ENCODE results near the gene GUCY1A1.

GUCY1A1 gene

GRCh38 chr4:155738548-155738947 is 71.9 kb downstream of the GUCY1A1 start:
- DNase-seq (ENCODE audit: low read depth, low spot score) = peak; percentile 53
- in situ Hi-C loops (cut with HindIII; ENCODE audit: low sequenced_read_pairs) = no loop called here
- H3K4me3 ChIP-seq (ENCODE audit: low read depth, low read length) = no peak overlapping the region
- TF ChIP-seq, protein P1, sequence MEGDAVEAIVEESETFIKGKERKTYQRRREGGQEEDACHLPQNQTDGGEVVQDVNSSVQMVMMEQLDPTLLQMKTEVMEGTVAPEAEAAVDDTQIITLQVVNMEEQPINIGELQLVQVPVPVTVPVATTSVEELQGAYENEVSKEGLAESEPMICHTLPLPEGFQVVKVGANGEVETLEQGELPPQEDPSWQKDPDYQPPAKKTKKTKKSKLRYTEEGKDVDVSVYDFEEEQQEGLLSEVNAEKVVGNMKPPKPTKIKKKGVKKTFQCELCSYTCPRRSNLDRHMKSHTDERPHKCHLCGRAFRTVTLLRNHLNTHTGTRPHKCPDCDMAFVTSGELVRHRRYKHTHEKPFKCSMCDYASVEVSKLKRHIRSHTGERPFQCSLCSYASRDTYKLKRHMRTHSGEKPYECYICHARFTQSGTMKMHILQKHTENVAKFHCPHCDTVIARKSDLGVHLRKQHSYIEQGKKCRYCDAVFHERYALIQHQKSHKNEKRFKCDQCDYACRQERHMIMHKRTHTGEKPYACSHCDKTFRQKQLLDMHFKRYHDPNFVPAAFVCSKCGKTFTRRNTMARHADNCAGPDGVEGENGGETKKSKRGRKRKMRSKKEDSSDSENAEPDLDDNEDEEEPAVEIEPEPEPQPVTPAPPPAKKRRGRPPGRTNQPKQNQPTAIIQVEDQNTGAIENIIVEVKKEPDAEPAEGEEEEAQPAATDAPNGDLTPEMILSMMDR (IDR thresholded peaks at IDR 0.05; ENCODE audit: low read depth, low read length) = no peak

- DNase-seq (ENCODE audit: low read depth, low spot score) = no peak
- TF ChIP-seq, protein P1 (IDR thresholded peaks at IDR 0.05; ENCODE audit: low read depth, low read length) = no peak
- no peak overlapping the region for H3K4me3 ChIP-seq (ENCODE audit: low read depth, low read length)
- in situ Hi-C loops (cut with HindIII; ENCODE audit: low sequenced_read_pairs) = no loop called here
These were observed 74.9 kb downstream of the GUCY1A1 start for GRCh38 chr4:155741546-155741945.

DNA sequence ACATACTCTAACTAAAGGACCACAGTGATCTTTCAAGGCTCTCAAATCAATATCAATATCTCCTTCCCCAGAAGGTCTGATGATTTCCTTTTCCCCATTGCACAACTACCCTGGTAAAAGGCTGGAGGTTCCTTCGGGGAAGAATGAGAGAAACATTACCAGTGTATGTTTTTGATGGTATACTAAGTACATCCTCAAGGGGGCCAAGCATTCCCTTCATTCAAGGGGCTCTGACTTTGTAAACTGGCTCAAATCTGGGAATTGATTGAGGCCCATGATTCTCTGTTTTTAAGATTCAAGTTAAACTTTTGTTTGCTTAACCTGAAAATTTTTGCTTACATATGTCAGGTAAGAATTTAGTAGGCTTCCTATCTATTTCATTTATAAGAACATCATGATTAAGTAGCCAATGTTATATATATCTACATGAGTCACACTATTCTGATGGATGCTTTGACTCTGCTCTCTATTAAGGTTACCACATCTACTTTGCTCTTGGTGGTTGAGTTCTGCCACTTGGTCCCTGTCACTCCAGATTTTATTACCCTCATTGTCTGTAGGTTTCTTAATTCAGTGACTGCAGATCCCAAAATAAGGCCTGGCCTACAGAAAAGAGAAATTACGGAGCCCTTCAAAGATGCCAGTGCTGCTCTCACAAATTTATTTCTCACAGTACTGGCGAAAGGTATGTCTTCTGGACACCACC is 75.8 kb downstream of the GUCY1A1 start:
- no peak overlapping the region for H3K4me3 ChIP-seq (ENCODE audit: low read depth, low read length)
- in situ Hi-C loops (cut with HindIII; ENCODE audit: low sequenced_read_pairs) = no loop called here
- no peak for DNase-seq (ENCODE audit: low read depth, low spot score)
- TF ChIP-seq, protein P1 (IDR thresholded peaks at IDR 0.05; ENCODE audit: low read depth, low read length) = peak; percentile 18

- TF ChIP-seq, protein P1 (IDR thresholded peaks at IDR 0.05; ENCODE audit: low read depth, low read length) = no peak
- peak; percentile 27 for DNase-seq (ENCODE audit: low read depth, low spot score)
- in situ Hi-C loops (cut with HindIII; ENCODE audit: low sequenced_read_pairs) = no loop called here
- no peak overlapping the region for H3K4me3 ChIP-seq (ENCODE audit: low read depth, low read length)
These were observed 79.3 kb downstream of the GUCY1A1 start for GRCh38 chr4:155745984-155746383.

DNA sequence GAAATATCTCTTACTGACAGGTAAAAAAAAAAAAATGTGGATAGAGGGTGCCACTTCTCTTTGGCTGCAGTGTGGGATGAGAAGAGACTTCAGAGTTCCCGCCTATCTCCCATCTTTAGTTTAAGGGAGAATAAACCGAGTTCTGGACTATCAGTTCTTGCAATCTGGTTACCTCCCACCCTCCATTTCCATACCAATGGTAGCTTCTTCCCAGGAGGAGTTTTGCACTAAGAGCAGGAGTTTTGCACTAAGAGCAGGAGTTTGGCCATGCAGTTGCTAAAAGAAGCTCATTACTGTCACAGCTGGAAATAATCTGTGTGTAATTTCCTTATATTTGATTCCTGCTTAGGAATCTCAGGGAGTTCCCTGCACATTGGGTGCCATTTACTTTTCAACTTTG is 81.4 kb downstream of the GUCY1A1 start:
- TF ChIP-seq, protein P1 (IDR thresholded peaks at IDR 0.05; ENCODE audit: low read depth, low read length) = no peak
- in situ Hi-C loops (cut with HindIII; ENCODE audit: low sequenced_read_pairs) = no loop called here
- no peak for DNase-seq (ENCODE audit: low read depth, low spot score)
- H3K4me3 ChIP-seq (ENCODE audit: low read depth, low read length) = no peak overlapping the region

DNA sequence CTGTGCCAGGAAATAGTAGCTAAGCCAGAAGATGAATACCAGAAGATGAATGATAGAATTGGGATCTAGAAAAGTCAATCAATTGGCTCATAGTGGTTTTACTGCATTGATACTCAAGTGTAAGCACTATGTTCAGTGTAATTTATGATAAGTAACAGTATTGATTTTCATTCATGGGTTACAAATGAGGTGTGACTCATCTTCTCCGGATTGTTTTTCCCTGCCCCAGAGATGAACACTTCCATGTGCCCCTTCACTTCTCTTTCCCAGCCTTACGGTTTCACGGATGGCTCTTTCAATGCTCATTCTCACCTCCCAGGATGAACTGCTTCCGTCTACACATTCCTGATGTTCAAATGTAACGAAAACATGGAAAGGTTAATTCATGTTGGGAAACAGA is 82.4 kb downstream of the GUCY1A1 start:
- TF ChIP-seq, protein P1 (IDR thresholded peaks at IDR 0.05; ENCODE audit: low read depth, low read length) = no peak
- DNase-seq (ENCODE audit: low read depth, low spot score) = no peak
- no peak overlapping the region for H3K4me3 ChIP-seq (ENCODE audit: low read depth, low read length)
- in situ Hi-C loops (cut with HindIII; ENCODE audit: low sequenced_read_pairs) = no loop called here
